ENCODE measurements around the gene MVB12B. TPM values are rescaled to one million over a fixed set of nuclear protein-coding genes. Genes with fewer than 3 reads are reported as not detected.

The MVB12B gene
- total RNA-seq, 1 experiment from 2014 or later: 10.7 TPM

DNA sequence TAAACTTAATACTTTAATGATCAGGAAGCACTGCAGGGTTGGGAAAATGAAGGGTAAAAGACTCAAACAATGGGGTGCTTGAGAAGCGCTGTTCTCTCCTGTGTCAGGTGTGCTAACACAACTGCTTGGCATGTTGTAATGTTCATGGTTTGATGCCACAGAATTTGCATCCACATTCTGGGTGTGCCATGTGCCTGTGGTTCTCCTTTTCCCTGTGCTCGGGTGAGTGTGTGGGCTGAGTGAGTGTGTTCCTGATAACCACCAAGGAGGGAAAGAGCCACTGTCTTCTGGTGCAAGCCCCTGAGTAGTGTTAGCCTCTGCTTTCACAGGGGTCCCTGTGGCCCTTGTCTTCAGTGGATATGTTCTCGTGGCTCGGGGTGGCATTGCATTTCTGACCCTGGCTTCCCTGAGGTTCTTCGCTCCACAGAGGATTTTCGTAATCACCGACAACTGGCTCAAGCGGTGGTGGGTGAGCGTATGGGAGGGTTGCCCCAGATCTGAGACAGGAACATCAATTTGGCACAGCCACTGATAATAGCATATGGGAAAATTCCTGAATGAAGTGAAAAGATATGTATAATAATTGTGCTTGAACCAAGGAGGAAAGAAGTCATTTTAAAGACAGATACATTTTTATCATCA, 102.0 kb downstream of the MVB12B start:
- no peak for DNase-seq (ENCODE audit: low spot score)

DNA sequence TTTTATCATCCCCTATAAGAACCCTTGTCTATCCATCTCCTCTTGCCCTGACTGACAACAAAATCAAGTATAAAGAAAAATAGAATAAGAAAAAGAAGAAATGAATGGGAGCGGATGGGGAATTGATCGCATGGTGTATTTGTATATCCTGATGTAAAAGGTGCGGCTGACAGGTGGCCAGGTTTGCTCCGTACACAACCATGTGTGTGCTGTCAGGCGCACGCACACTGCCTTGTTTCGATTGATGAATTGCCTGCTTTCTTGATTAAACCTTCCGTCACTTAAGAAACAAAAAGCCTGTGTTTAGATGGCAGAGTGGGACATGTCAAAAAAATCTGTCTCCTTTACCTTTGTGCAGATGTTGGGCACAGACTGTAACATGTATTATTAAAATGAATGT, 102.6 kb downstream of the MVB12B start:
- no peak for DNase-seq (ENCODE audit: low spot score)

DNA sequence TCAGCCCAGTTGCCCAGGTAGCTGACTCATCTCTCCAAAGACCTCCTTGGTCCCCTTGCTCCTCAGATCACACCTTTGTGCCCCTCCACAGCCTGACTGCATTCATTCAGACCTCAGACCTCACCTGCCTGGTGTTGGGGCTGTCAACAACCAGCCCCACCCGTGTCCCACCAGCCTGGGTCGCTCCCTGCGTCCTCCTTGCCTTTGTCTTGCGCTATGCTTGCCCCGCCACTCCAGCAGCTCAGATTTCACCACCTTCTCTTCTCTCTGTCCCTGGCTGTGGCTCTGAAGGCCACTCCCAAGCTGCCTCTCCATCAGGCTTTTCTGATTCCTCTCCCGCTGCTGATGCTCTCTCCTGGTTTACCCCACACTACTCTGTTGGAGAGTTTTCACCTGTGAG, 103.5 kb downstream of the MVB12B start:
- no peak for DNase-seq (ENCODE audit: low spot score)

DNA sequence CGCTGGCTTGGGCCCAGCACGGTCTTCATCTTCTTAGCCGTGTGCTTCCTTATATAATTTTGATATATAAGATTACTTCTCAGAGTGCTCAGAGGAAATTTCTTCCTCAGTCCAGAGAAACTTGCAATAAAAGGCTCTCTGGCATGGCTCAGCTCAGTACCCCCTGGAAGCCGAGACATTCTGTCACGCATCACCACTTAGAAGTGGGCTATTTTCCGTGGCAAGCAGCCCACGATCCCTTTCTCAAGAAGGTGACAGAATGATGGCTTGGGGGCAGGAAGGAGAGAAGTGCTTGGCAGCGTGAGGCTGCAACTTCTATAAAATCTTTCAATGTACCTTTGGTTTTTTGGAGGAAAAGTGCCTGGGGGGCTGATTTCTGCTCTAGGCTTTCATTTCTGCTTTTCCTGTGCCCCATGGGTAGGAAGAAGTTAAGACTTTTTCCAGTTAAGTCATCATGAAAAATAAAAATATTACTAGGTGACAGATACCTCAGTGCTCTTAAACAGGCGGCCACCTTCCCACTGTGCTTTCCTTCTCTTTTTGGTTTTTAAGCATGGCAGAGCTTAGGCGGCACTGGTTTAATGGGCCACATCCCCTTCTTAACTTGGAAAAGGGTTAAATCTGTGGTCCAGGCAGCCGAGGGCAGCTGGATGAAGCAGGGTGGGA, 104.6 kb downstream of the MVB12B start:
- DNase-seq (ENCODE audit: low spot score): no peak

DNA sequence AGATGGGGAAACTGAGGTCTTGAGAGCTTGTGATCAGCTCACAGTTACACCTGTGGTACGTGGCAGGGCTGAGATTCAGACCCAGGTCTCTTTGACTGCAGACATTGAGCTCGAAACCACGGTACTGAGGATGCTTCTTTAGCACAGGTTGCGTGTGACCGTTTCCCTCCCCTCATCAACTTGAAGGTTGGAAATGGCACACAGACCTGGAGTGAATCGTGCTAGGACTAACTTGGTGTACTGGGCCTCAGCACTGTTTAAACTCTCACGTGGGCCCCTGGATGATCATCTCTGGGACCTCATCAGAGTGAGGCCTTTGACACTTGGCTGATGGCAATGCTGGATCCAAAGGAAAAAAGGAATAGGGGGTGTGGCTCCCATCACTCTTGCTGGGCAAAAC, 106.0 kb downstream of the MVB12B start:
- no peak for DNase-seq (ENCODE audit: low spot score)

DNA sequence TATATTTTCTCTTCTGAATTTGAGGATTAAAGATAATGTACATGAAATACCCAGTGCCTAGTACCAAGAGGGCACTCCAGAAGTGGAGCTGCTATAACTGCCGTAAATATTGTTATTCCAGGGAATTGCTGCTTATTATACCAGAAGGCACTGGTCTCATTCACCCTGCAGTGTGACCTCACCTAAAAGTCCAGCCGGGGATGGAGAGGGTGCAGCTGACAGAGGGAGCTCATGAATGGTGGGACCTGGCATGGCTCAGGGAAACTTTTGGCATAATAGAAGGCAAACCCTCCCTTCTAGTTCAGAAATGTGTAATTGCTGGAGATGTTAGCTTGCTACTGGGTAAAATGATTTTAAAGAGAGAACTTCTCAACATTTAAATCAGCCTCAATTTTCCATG, 108.5 kb downstream of the MVB12B start:
- no peak for DNase-seq (ENCODE audit: low spot score)

DNA sequence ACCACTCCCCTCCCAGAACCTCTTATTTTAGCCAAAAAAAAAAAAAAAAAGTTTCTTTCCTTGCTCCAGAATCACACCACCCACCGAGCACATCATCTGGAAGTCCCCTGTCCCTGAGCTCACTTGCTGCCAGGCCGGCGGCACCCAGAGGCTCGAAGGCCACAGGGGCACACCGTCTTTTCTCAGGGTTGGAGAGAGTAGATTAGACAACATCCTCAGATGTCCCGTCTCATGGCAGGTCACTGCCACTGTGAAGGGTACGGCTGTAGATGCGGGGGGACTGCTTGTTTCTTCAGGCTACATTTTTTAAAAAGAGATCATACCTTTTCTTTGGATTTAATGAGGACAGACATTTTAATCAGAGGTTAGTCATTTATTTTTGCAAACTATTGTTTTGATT, 109.0 kb downstream of the MVB12B start:
- no peak for DNase-seq (ENCODE audit: low spot score)

DNA sequence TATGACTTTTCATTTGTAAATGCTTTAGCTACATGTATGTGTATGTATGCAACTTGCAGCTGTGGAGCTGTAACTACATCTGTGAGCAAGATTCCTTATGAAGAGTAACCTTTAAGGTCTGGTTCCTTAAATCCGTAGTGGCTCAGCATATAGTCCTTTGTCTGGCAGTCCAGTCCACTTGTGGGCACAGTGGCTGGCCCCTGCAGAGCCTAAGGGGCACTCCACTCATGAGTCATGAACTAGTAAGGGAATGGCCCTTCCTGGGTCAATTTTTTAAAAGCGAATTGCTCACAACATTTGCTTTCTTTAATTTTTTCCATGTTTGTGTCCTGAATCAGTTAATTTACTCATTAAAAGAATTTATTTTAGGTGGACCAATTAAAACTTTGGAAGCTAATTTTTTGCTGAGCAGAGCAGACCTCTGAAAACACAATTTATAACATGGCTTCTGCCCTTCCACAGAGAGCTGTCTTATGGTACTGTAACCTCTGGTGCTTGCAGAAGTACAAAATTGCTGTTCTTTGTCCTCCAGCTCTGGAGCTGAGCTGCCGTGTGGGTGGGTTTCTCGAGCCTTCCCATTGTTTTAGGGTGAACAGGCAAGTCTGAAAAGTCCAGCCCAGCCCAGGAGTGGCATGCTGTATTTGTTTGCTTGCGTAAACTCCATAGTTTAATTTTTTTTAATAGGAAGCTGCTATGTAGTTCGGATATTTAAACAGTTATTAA, 110.1 kb downstream of the MVB12B start:
- peak; percentile 42 for DNase-seq (ENCODE audit: low spot score)

DNA sequence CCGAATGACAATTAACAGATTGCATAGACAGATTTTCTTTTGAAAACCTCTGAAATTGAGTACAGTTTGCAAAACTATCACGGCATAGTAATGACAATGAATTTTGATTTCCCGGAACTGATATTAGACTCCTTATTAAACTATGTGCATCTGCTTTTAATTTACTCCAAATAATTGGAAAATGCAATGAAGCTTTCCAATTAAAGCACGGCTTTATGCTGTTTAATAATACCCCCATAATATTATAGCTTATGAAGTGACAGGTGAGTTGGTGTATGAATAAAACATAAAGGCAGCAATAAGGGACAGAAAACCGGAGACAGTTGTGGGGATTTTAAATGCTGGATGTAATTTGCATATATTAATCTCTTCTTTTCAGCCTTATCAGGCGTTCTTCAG, 110.6 kb downstream of the MVB12B start:
- DNase-seq (ENCODE audit: low spot score): no peak

DNA sequence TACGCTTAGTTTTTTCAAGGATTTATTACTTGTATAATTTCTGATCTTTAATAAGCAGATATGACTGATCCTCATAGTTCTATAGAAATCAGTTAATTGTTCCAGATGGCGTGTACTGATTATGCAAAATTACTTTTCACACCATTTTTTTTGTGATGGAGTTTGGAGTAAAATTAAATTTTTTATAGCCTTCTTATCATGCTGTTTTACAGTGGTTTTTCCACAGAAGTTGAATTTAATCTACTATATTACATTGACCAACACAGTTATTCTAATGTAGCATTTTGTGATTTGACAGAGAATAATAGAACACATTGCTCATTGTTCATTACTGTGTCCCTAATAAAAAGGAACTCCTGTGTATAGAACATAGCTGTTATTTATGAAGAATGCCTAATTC, 111.1 kb downstream of the MVB12B start:
- no peak for DNase-seq (ENCODE audit: low spot score)

DNA sequence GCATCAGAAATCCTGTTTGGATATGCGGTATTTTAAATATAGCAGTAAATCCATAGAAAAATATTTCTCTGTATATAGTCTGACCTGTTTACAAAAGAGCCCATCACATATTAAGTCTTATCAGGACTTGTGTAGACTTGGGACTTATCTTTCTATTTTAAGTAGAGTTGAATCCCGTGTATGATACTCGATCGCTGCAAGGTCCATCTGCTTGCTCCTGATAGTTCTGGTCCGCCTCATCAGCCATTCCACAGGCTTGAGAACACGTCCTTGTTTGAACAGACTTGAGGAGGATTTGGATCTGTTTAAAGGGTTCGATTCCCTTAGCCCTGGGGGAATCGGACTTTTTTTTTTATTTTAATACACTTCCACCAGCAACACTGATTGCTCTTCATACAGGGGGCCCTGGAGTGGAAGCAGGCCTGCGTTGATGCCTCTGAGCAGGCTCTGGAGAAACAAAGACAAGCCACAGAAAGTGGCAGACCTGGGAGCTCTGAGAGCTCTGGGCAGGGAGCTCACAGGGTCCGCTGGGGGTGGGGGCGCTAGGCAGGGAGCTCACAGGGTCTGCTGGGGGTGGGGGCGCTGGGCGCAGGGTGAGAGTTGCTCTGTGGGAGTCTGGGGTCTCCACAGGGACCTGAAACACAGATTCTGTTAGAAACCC, 112.2 kb downstream of the MVB12B start:
- no peak for DNase-seq (ENCODE audit: low spot score)

DNA sequence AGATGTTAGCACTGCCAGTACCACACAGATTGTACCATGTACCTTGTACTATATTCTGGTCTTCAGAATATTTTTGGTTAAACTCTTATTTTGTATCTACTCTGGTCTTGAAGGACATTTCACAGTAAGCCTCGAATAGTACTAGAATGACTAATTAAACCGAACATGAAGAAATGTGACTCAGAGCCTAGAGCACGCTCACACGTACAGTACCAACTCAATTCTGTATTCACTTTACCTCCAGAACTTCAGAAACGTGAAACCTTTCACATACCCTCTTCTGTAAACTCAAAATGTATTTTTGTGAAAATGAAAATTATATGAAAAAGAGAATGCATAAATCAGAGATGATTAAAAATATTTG, 112.8 kb downstream of the MVB12B start:
- peak; percentile 57 for DNase-seq (ENCODE audit: low spot score)

DNA sequence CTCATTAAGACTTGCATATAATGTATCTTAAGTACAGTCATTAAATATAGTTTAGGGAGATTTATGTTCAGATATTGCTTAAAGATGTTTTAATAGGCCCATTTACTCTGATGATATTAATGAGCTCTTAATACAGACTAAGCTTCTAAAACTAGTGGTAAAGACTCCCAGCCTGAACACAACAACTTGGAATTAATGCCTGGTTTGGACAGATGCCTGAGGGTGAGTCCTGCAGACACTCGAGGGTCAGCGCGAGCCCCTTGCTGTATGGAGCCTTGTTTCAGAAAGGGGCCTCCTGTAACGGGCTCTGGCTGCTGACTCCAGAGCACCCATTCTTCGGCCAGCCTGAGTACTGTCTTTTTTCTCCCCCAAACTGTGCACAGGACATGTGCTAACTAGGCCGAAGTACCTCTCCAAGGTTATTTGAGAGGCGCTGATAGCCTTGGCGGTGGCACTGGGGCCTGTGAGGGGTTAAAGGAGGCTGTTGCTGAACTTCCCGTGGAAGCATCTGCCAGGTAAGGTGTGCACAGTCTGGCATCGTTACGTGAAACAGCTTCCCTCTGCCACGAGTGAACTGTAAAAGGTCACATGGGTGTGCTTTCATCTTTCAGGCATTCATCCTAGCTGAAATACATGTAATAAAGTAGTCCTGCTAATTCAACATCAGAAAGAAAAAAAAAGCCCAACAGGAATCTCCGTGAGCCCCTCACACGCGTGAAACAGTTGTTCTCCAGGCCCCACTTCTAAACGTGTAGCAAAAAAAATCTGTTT, 113.4 kb downstream of the MVB12B start:
- DNase-seq (ENCODE audit: low spot score): no peak

DNA sequence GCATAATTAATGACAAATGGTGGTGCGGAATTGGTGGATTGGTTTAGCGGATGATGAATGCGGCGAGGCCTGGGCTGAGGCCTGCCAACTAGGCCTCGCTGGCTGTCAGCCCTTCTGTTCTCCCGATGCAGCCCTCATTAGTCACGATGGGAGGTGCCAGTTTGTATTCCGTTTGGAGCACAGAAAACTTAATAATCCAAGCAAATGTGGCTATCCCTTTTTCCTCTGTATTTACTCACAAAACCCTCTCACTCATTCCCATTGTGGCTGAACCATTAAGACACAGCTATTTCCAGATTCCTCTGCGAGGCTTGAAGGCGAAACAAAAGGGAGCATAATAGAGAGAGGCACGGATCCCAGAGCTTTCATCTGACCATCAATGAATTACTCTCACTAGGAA, 114.3 kb downstream of the MVB12B start:
- no peak for DNase-seq (ENCODE audit: low spot score)

DNA sequence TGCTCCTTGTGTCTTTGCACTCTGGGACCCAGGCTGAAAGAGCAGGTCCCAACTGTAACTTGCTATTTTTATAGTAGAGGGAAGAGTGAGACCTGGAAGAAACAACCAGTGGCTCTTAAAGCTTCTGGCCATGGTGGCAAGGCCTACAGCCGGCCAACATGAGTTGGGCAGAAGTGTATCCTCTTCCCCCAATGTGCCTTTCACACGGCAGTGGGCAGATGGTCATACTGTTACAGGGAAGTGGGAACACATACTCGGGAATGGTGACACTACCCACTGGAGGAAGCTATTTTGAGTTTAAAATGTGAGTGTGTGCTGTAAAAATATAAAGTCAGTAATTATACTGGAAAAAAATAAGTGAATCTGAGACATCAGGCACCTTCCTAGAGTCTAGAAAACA, 116.0 kb downstream of the MVB12B start:
- no peak for DNase-seq (ENCODE audit: low spot score)

DNA sequence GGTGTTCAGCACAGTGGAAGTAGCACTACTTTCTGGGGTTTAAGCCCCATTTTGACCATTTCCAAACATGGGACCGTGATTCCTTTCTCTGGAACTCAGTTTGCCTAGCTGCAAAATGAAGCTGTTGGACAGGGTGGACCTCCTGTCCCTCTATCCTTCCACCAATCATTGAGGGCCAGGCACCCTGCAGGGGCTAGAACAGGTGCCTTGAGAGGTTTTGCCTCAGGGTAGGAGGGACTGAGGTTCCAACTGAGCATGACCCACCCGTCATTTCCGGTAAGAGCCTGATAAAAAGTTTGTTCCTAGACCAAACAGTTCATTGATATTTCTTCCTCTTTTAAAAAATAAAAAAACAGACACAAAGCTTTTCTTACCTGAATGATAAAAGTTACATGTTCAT, 116.5 kb downstream of the MVB12B start:
- no peak for DNase-seq (ENCODE audit: low spot score)

DNA sequence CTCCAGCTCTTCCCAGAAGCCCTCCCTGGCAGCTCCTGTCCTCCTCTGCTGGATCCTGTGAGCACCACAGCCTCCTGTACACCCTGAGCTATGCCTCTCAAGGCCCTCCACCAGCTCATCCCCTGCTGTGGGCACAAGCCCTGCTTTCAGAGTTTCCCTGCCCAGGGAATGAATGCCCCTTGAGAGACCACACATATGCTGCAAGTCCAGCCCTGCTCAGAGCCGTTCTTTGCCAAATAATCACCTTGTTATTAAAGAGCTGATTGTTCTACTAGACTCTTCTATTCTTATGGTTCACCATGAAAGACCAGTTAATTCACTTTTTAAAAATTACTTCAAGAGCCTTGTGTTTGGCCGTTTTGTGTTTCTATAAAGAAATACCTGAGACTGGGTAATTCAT, 121.5 kb downstream of the MVB12B start:
- no peak for DNase-seq (ENCODE audit: low spot score)

DNA sequence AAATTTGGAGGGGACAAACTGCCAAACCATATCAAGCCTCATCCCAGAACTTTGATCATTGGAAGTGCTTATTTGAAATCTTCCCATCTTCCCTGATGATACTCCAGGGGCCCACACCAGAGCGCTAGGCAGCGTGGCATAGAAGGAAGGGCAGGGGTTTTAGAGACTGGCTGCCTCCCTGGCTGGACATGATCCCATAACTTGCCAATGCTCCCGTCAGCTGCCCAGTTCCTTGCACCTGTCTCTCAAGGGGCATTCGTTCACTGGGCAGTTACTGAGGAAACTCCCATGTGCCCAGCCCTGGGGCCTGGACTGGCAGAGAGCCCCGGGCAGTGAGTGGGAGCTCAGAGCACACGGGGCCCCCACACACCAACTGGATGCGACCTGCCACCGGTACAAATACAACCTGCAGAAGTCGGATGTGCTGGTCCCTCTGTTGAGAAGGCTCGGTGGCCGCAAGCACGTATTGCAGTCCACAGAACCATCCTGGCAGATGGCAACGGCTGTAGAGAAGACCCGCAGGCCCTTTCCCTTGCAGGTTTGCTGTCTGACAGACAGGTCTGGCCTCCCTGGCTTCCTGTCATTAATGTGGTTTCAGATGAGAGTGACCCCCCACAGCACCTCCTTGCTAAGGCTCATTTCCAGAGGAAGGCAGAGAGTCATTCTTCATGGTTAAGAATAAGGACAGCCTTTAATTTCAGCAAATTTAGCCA, 122.4 kb downstream of the MVB12B start:
- no peak for DNase-seq (ENCODE audit: low spot score)

DNA sequence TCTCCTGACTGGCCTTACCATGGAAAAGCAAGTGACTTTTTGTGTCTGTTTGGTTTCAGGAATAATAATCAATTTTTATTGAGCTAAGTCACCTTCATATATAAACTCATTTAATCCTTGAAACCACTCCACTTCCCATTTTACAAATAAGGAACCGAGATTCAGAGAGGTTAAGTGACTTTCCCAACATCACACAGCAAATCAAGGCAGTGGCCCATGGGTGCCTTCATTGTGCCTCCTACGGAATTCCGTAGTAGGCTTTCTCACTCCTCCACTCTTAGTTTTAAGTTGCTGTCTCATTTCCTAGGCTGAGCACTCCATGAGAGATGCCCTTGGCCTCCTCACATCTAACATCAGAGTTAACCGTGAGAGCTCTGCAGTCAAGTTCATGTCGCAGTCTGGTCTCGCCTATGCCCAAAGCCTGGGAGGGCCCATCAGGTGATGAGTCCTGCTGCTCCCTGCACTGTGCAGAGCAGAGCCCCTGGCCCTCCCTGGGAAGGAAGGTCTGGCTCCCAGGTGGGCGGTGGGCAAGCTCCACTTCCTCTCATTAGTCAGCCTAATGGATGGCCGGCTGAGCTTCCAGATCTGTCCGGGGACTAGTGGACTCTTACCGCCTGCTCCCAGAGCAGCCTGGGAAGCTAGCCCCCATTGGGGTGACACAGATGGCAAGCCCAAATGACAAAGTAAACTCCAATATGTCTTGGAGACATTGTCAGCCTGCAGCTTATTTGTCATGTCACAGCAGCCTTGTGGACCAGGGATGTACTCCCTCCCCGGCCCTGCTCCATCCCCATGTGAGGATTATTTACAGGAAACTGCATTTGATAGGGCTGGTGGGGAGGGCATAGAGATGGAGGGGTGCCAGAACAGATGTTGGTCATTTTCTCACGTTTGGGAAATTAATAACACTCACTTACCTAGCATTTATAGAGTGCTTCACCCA, 123.4 kb downstream of the MVB12B start:
- no peak for DNase-seq (ENCODE audit: low spot score)

DNA sequence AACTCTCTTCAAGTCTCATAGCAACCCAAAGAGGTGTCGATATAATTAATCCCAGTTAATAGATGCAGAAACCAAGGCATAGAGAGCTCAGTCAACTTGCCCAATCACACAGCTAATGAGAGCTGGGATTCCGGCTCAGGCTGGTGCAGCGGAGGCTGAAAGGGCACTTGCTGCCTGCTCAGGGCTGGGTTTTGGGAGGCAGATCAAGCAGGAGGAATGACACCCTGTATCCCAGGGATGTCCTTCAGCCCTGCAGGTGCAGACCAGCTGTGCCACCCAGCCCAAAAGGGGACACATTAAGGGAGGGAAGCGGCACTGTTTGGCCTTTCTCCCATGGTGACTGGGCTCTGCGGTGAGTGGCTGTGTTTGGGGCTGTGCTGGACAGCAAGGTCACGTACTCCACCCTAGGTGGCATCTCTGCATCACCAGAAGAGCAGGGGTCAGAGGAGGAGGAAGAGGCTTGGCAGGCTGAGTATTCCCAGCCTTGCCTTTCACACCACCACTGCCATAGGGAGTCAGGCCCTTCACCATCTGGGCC, 124.1 kb downstream of the MVB12B start:
- no peak for DNase-seq (ENCODE audit: low spot score)

All from A172 (cell line).